HCT116 (cell line): Measurements from ENCODE around the gene SCN4B. TPM values are rescaled to one million over a fixed set of nuclear protein-coding genes. Genes with fewer than 3 reads are reported as not detected.

Experiments used
- ATAC-seq: fragments of 200-7000 bp; cut with Tn5 transposase; 2 replicates; pipeline ENCODE4 v1.9.1; 2020; ENCODE audit warnings: mild to moderate bottlenecking, moderate library complexity
- BruUV-seq: library from RNA; stranded (reverse); fragments of 400-500 nt; replicated peaks from 2 replicates; lab custom pipeline; 2021; lab: Mats Ljungman, UMichigan
- CTCF ChIA-PET: fragments of 300-600 bp; sonication (Branson Sonifier 250); formaldehyde crosslinking; loops from one replicate; lab custom pipeline; 2021; ENCODE audit warnings: antibody characterized with exemption; lab: Charles Lee
- POLR2A ChIA-PET: fragments of 300-600, 350-600 bp; sonication (Branson Sonifier 250); formaldehyde crosslinking; loops from one replicate; lab custom pipeline; 2021; ENCODE audit warnings: antibody characterized with exemption; lab: Charles Lee
- RAD21 ChIA-PET, 2 experiments: fragments of 300-600 bp; sonication (Branson Sonifier 250); formaldehyde crosslinking; loops; one replicate each; lab custom pipeline; 2023; ENCODE audit warnings: low total read pairs in 2 of 2; ENCODE audit not compliant: uncharacterized antibody in 2 of 2, unreplicated experiment in 2 of 2, low non-redundant PET in 1 of 2; lab: Charles Lee
- DNase-seq: peaks from one replicate; pipeline ENCODE4 v3.0.0-alpha.2; 2010; ENCODE audit warnings: low read depth, low spot score
- H2AFZ ChIP-seq: fragments of 200-600 bp; shearing (Covaris generic), sonication (generic); 2 replicates; pipeline ENCODE4 v1.6.1; 2017; ENCODE audit warnings: low read depth, mixed run types, mixed read lengths, antibody characterized with exemption, low read length; ENCODE audit not compliant: poor library complexity, severe bottlenecking
- H3K27ac ChIP-seq: 2 replicates; pipeline ENCODE4 v1.5.1; 2012; ENCODE audit warnings: low read depth, low read length
- H3K27me3 ChIP-seq: fragments of 200-600 bp; sonication (generic); 2 replicates; pipeline ENCODE4 v1.6.1; 2016; ENCODE audit warnings: mixed run types, low read length, mixed read lengths; ENCODE audit not compliant: insufficient read depth
- H3K36me3 ChIP-seq, 2 experiments: fragments of 200-500 bp in 1 of 2; fragments of 200-600 bp in 1 of 2; sonication (Bioruptor generic) in 1 of 2; sonication (generic) in 1 of 2; 2 replicates each; pipeline versions ENCODE4 v1.5.1 to v1.6.1; 2014 to 2016; ENCODE audit warnings: low read length in 2 of 2, inconsistent platforms in 1 of 2, mixed read lengths in 1 of 2, mixed run types in 1 of 2; ENCODE audit not compliant: insufficient read depth in 2 of 2, control insufficient read depth in 1 of 2
- H3K4me1 ChIP-seq, 2 experiments: fragments of 200-600 bp in 1 of 2; sonication (generic) in 1 of 2; 2 replicates each; pipeline versions ENCODE4 v1.5.1 to v1.6.1; 2012 to 2017; ENCODE audit warnings: low read length in 2 of 2, inconsistent platforms in 1 of 2, mild to moderate bottlenecking in 1 of 2, mixed read lengths in 1 of 2, mixed run types in 1 of 2, moderate library complexity in 1 of 2; ENCODE audit not compliant: insufficient read depth in 2 of 2, control insufficient read depth in 1 of 2
- H3K4me2 ChIP-seq: fragments of 200-600 bp; sonication (generic); 2 replicates; pipeline ENCODE4 v1.6.1; 2017; ENCODE audit warnings: mixed run types, low read length, mixed read lengths
- H3K4me3 ChIP-seq, 2 experiments: fragments of 200-600 bp in 1 of 2; sonication (generic) in 1 of 2; replicated peaks in 1 of 2; 2 replicates each; pipeline ENCODE4 v1.5.1; 2011 to 2016; ENCODE audit warnings: low read length in 2 of 2, control low read depth in 1 of 2, low read depth in 1 of 2, mild to moderate bottlenecking in 1 of 2, mixed read lengths in 1 of 2, mixed run types in 1 of 2
- H3K79me2 ChIP-seq: fragments of 200-600 bp; sonication (generic); 2 replicates; pipeline ENCODE4 v1.6.1; 2017; ENCODE audit warnings: mild to moderate bottlenecking, mixed run types, low read length, moderate library complexity, mixed read lengths; ENCODE audit not compliant: insufficient read depth
- H3K9ac ChIP-seq: fragments of 200-600 bp; sonication (generic); 2 replicates; pipeline ENCODE4 v1.6.1; 2016; ENCODE audit warnings: low read length, mixed read lengths
- H3K9me2 ChIP-seq: fragments of 200-600 bp; sonication (generic), shearing (Covaris generic); 2 replicates; pipeline ENCODE4 v1.6.1; 2017; ENCODE audit warnings: mixed run types, mild to moderate bottlenecking, moderate library complexity; ENCODE audit not compliant: insufficient read depth
- H3K9me3 ChIP-seq, 2 experiments: fragments of 200-500 bp in 1 of 2; fragments of 200-600 bp in 1 of 2; sonication (Bioruptor generic) in 1 of 2; sonication (generic) in 1 of 2; 2 replicates each; pipeline ENCODE4 v1.6.1; 2014 to 2017; ENCODE audit warnings: low read length in 2 of 2, mixed read lengths in 2 of 2, inconsistent platforms in 1 of 2, low read depth in 1 of 2, mild to moderate bottlenecking in 1 of 2, mixed run types in 1 of 2, moderate library complexity in 1 of 2; ENCODE audit not compliant: control insufficient read depth in 1 of 2, insufficient read depth in 1 of 2
- H4K20me1 ChIP-seq: fragments of 200-600 bp; sonication (generic), shearing (Covaris generic); 2 replicates; pipeline ENCODE4 v1.6.1; 2017; ENCODE audit warnings: mixed run types, mild to moderate bottlenecking, moderate library complexity; ENCODE audit not compliant: insufficient read depth
- ATF3 ChIP-seq: IDR thresholded peaks from 2 replicates; pipeline ENCODE4 v1.6.1; 2012
- CTCF ChIP-seq, 3 experiments: fragments of 200-600 bp in 1 of 3; sonication (generic) in 1 of 3; IDR thresholded peaks in 2 of 3; conservative IDR thresholded peaks in 1 of 3; 2 replicates each; pipeline ENCODE4 v1.5.1; 2012 to 2017; ENCODE audit warnings: low read depth in 2 of 3, low read length in 2 of 3, antibody characterized with exemption in 1 of 3, borderline replicate concordance in 1 of 3, control low read depth in 1 of 3, mild to moderate bottlenecking in 1 of 3, mixed read lengths in 1 of 3, mixed run types in 1 of 3, moderate library complexity in 1 of 3; ENCODE audit not compliant: insufficient read depth in 1 of 3
- ELF1 ChIP-seq: IDR thresholded peaks from 2 replicates; pipeline ENCODE4 v1.6.1; 2012; ENCODE audit warnings: low read depth, borderline replicate concordance
- POLR2AphosphoS5 ChIP-seq: IDR thresholded peaks from 2 replicates; pipeline ENCODE4 v1.6.1; 2011; ENCODE audit warnings: mild to moderate bottlenecking, low read depth, low read length, moderate library complexity
- RAD21 ChIP-seq: IDR thresholded peaks from 2 replicates; pipeline ENCODE4 v1.6.1; 2012; ENCODE audit warnings: low read depth, mild to moderate bottlenecking
- YY1 ChIP-seq: IDR thresholded peaks from 2 replicates; pipeline ENCODE4 v1.6.1; 2011; ENCODE audit warnings: low read length, low read depth, moderate library complexity, mild to moderate bottlenecking; ENCODE audit not compliant: insufficient replicate concordance; ENCODE audit errors: extremely low read depth
- intact Hi-C: fragments of 100-400 bp; cut with micrococcal nuclease; formaldehyde crosslinking; loops from 2 replicates; pipeline ENCODE4 v1.10.0; 2022
- total RNA-seq: library from RNA; stranded (reverse); gene quantifications from one replicate; pipeline ENCODE4 v1.2.1, GENCODE V29; 2021; ENCODE audit not compliant: unreplicated experiment

Gene SCN4B
- total RNA-seq, 1 experiment from 2014 or later: 0.32 TPM

GRCh38 chr11:118171269-118172062 lies 18.8 kb upstream of the SCN4B start:
- no peaks in the 10 kb centered on the region for H3K27me3 ChIP-seq

More at GRCh38 chr11:118171269-118172062, 18.8 kb upstream of the SCN4B start:
- no peaks in the 10 kb centered on the region for H4K20me1 ChIP-seq
- H3K79me2 ChIP-seq: no peaks in the 10 kb centered on the region
- TF ChIP-seq POLR2AphosphoS5 (no peak), ATF3 (no peak), RAD21 (peak; percentile 95), ELF1 (no peak), CTCF (IDR thresholded peaks at IDR 0.05 in 2 of 3, conservative IDR thresholded peaks at IDR 0.05 in 1 of 3; ENCODE audit: borderline replicate concordance in 1 of 3, insufficient read depth in 1 of 3, low read depth in 2 of 3, low read length in 2 of 3) (peak; percentile 81 to 93 (median 82)), YY1 (peak; percentile 28)
- intact Hi-C loops: loop anchor here (1.0 to 5.0 kb wide), 2 partner anchors 26 to 364 kb away; no protein-coding TSS in a partner anchor
- DNase-seq (no peak), ATAC-seq (peak; percentile 93)
- H2AFZ ChIP-seq: peak overlapping the region; percentile 95
- no peaks in the 10 kb centered on the region for H3K36me3 ChIP-seq
- H3K27ac ChIP-seq: no peak overlapping the region
- H3K9me3 ChIP-seq: no peaks in the 10 kb centered on the region
- no TSS peak for BruUV-seq
- H3K9ac ChIP-seq: no peak overlapping the region
- ChIA-PET RAD21 (interaction anchor here (0.8 to 1.6 kb wide), 7 partner anchors 9 to 140 kb away, joined by 3 to 6 read pairs (median 3); partner anchors contain the start of gene SCN4B (in 1 of the 2)), POLR2A (interaction anchor here (0.6 to 0.8 kb wide), 2 partner anchors 45 to 119 kb away, joined by 3 read pairs; no protein-coding TSS in a partner anchor), CTCF (interaction anchor here (0.6 to 2.9 kb wide), 22 partner anchors 8 to 1417 kb away, joined by 3 to 18 read pairs (median 4); partner anchors contain the start of gene SCN4B)
- peak overlapping the region; percentile 43 for H3K4me2 ChIP-seq
- H3K4me3 ChIP-seq: no peak overlapping the region
- H3K4me1 ChIP-seq: peaks cover 0 to 7% of the 10 kb centered on the region in 2 experiments; a peak in 1 of 4 replicates
- H3K9me2 ChIP-seq: no peaks in the 10 kb centered on the region
